ENCODE measurements around the gene FOXL2NB.

The FOXL2NB gene

GRCh38 chr3:138945709-138946662 lies 1.0 kb upstream of the FOXL2NB start:
- peak; percentile 39 for DNase-seq

- no peak for DNase-seq
Measured at GRCh38 chr3:138947495-138948121, 591 bp downstream of the FOXL2NB start.

GRCh38 chr3:138948371-138949001 lies 1.5 kb downstream of the FOXL2NB start:
- no peak for DNase-seq

GRCh38 chr3:138949002-138949418 lies 2.0 kb downstream of the FOXL2NB start:
- no peak for DNase-seq

GRCh38 chr3:138949445-138950005 lies 2.5 kb downstream of the FOXL2NB start:
- no peak for DNase-seq

GRCh38 chr3:138950006-138950644 lies 3.1 kb downstream of the FOXL2NB start:
- DNase-seq, result no peak

GRCh38 chr3:138950701-138951100 lies 3.7 kb downstream of the FOXL2NB start:
- no peak for DNase-seq

GRCh38 chr3:138960417-138960852 lies 13.4 kb downstream of the FOXL2NB start:
- DNase-seq, result no peak

- no peak for DNase-seq
Measured at GRCh38 chr3:138962854-138963560, 16.0 kb downstream of the FOXL2NB start.

- DNase-seq, result no peak
Measured at GRCh38 chr3:138964264-138964663, 17.2 kb downstream of the FOXL2NB start.

GRCh38 chr3:138964923-138965322 lies 17.9 kb downstream of the FOXL2NB start:
- DNase-seq, result no peak

GRCh38 chr3:138971766-138972320 lies 24.8 kb downstream of the FOXL2NB start:
- DNase-seq, result no peak

GRCh38 chr3:138972941-138973340 lies 25.9 kb downstream of the FOXL2NB start:
- DNase-seq, result no peak

GRCh38 chr3:138974462-138974861 lies 27.4 kb downstream of the FOXL2NB start:
- DNase-seq, result no peak

- no peak for DNase-seq
Measured at GRCh38 chr3:138975351-138975750, 28.3 kb downstream of the FOXL2NB start.

GRCh38 chr3:138976047-138976446 lies 29.0 kb downstream of the FOXL2NB start:
- DNase-seq, result no peak

GRCh38 chr3:138984816-138985215 lies 37.8 kb downstream of the FOXL2NB start:
- no peak for DNase-seq

GRCh38 chr3:138985932-138986331 lies 38.9 kb downstream of the FOXL2NB start:
- no peak for DNase-seq

- DNase-seq, result no peak
Measured at GRCh38 chr3:138987181-138987580, 40.2 kb downstream of the FOXL2NB start.

- DNase-seq, result no peak
Measured at GRCh38 chr3:138995706-138996105, 48.7 kb downstream of the FOXL2NB start.
